Muscle of arm (tissue), 12 donors: ENCODE measurements around the gene MUCL3. TPM values are rescaled to one million over a fixed set of nuclear protein-coding genes. Genes with fewer than 3 reads are reported as not detected.
A peak's percentile ranks its signal among the peaks of the same experiment; 100 is the strongest.
"Not testable (repeated sequence)": the region's sequence is repeated elsewhere in the genome, so short reads cannot be mapped to it uniquely, and the experiment has no call there.

Experiments
- DNase-seq: peaks from one replicate; pipeline ENCODE4 v3.0.0-alpha.2; 2013
- polyA plus RNA-seq, 12 donors: library from polyadenylated mRNA; unstranded; fragments of 120-200 nt; gene quantifications; one replicate each; pipeline ENCODE4 v1.2.1, GENCODE V29; 2013; ENCODE audit not compliant: insufficient read length in 12 of 12

Gene MUCL3
- polyA plus RNA-seq, 12 donors: 0.04 to 0.06 TPM; not detected in 10

DNA sequence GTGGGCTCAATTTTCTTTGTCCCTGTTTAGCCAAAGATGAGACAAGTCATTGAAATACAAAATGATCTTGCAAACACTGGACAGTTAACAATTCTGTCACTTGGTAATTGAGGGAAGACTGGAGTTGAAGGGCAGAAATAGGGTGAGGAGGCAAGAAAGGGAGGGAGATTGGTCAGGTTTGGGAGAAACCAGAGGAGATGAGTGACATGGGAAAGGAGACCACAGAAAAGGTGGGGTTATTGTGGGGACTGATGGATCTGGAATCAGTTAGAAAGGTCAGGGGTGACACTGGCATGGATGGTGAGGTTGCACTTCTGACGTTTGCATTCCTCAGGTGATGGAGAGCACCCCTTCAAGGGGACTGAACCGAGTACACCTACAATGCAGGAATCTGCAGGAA lies 32.1 kb upstream of the MUCL3 start:
- DNase-seq: no peak

DNA sequence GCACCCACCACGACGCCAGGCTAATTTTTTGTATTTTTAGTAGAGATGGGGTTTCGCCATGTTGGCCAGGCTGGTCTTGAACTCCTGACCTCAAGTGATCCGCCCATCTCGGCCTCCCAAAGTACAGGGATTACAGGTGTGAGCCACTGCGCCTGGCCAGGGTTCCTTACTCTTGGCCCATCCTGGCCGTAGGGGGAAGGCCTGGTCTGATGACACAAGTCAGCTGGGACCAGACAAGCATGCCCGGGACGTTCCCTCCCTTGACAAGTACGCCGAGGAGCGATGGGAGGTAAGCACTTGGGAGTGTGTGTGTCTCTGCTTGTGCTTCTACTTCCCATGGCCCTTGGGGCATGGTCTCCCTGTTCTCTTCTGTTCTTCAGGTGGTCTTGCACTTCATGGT lies 30.3 kb upstream of the MUCL3 start:
- not testable (repeated sequence) for DNase-seq

DNA sequence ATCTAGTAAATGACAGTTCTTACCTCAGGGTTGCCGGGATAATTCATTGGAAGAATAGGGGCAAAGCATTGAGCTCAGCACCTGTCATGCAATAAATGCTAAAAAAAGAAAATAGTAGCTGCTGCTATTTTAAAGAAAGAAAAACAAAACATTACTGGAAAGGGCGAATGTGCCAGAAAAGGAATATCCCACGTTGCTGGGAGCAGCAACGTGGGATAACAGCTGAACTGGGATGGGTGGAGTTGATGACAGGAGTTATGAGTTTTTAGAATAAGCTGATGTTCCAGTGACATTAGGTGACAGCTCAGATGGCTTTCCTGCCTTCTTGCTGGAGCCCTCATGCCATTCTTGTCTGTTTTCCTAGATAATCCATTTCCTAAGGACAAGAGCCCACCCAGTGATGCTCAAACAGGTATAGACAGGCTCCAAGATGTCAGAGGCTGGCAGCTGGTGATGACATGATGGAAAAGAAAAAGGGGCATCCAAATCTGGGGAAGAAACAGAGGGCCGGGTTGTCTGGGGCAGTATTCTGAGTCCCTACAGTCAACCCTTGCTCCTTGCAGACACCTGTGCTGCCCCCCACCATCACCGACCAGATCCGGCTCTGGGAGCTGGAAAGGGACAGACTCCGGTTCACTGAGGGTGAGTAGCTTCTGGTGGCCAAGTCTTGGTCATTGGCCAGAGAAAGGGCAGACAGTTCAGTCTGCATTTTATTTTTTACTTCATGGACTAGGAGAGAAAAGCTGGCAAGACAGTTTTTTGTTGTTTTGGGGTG lies 27.8 kb upstream of the MUCL3 start:
- DNase-seq: no peak

DNA sequence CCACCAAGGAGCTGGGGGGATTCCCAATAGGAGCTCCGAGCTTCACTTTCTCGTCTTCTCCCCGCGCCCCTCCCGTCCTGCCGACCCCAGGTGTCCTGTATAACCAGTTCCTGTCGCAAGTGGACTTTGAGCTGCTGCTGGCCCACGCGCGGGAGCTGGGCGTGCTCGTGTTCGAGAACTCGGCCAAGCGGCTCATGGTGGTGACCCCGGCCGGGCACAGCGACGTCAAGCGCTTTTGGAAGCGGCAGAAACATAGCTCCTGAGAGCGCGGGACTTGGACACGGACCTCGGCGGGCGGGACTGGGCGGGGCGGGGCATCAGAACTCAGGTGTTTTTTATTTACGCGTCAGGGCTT lies 27.1 kb upstream of the MUCL3 start:
- DNase-seq: no peak

DNA sequence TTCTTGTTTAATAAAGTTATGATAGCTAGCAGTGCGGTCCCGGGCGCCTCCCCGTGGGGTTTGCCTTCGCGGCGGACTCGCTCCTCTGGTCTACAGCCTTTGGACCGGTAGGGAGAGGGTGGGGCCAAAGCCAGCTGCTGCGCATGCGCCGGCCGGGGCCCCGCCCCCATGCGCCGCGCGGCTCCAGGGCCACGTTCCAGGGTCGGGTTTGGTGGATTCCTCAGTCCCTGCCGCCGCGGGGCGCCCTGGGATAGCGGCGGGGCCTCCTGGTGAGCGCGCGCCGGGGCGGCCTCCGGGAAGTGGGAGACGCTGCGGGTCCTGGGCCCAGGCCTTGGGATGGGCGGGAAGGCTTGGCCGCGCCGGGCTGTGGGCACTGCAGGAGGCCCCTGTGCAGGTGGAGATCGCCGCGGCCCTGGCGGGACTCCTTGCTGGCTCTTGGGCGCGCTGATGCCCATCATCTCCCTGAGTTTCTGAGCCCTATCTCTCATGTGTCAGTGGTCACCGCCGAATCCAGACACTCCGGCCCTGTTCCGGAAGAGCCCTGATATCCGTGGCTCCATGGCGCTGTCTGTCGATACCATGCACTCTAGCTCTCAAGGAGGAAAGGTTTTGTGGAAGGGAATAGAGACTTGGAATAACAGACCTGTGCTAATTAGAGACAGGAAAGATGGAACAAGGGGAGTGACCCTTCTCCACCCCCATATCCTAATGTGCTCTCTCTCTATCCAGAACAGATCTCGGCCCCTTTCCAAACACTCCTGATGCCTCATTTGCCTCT lies 26.5 kb upstream of the MUCL3 start, which contains the start of gene VARS2:
Gene VARS2, plus strand, starts transcription at position 163 of the 778 bp plus-strand sequence. Its CDS starts 599 bp downstream, at position 762.
- peak; percentile 93 for DNase-seq

DNA sequence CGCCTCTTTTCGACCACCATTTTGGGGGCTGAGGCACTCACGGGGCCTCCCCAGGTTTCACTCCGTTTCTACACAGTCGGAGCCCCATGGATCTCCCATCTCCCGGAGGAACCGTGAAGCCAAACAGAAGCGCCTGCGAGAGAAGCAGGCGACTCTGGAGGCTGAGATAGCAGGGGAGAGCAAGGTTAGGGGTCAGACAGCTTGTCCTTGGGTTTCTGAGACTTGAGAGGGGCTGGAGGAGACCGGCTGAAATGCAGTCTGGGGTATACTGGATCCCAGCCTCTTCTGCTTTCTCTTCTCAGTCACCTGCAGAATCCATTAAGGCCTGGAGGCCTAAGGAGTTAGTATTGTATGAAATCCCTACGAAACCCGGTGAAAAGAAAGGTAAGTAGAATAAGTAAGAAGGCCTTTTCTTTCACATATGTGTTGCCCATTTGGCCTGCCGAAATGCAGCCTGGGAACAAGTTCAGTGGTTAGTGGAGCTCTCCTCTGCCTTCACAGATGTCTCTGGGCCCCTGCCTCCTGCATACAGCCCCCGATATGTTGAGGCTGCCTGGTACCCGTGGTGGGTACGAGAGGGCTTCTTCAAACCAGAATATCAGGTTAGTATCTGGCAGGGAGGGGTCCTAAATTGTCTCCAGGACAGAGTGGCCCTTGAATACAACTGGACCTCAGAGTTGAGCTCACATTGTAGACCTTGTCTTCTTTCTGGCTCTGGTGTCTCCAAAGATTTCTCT lies 25.8 kb upstream of the MUCL3 start:
- DNase-seq: peak; percentile 31

DNA sequence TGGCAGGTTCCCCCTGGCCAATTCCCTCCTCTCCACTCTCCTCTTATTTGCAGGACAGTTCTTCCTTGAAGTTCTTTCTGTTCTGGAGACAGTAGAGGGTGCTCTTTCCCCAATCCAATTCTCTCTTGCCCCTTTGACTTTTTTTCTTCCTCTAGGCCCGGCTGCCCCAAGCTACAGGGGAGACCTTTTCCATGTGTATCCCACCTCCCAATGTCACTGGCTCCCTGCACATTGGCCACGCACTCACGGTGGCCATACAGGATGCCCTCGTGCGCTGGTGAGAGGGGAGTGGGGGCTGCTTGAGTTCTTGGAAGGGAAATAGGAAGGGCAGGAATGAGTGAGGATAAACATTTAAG lies 25.2 kb upstream of the MUCL3 start:
- DNase-seq: peak; percentile 66

DNA sequence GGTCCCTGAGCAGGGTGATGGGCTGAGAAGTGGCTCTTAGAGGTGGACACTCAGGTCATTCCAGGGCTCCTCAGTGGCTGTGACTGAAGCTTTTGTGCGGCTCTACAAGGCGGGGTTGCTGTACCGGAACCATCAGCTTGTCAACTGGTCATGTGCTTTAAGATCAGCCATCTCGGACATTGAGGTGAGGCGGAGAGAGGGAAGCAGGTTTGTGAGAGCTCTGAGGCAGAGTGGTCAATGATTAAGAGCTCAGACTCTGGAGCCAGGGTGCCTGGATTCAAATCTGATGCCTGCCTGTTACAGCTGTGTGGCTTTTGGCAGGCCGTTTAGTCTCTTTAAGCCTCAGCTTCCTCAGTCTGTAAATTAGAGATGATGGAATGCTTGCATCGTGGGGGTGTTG lies 23.7 kb upstream of the MUCL3 start:
- no peak for DNase-seq

DNA sequence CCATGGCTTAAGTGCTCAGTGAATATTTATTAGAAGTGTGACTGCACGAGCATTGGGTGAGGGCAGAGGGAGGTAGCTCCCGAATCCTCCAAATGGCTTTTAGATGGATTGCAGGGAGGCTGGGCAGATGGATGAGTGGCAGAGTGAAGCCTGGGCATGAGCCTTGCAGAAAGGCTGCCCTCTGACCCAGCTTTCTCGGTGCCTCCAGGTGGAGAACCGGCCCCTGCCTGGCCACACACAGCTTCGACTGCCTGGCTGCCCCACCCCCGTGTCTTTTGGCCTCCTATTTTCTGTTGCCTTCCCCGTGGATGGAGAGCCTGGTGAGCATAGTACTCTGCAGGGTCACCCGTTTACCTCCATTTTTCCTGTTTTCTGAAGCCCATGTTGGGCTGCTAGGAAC lies 23.3 kb upstream of the MUCL3 start:
- no peak for DNase-seq

DNA sequence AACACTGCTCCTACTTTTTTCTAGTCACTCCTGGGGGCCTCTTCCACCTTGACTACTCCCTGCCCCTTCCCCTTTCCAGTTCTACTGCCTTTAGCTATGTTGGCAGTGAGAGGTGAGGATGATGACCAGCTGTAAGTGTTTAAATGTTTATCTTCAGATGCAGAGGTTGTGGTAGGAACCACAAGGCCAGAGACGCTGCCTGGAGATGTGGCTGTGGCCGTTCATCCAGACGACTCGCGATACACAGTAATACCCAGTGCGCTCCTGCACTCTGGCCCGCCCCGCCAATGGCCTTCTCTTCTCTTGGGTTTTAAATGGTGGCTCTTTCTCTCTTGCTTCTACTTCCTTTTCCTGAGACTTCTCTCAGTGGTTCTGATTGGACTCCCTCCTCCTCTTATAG lies 22.1 kb upstream of the MUCL3 start:
- no peak for DNase-seq

DNA sequence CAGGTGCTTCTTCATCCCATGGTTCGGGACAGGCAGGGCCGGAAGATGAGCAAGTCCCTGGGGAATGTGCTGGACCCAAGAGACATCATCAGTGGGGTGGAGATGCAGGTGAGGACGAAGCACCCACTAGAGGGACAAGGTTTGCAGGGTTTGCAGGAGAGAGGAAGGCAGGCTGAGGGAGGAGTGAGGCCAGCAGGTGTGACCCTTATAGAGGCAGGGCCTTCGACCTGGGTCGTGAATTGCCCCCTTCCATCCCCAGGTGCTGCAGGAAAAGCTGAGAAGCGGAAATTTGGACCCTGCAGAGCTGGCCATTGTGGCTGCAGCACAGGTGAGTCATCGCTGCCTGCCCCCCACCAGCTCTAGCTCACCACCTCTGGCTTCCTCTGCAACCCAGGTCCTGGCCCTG lies 18.3 kb upstream of the MUCL3 start:
- no peak for DNase-seq

DNA sequence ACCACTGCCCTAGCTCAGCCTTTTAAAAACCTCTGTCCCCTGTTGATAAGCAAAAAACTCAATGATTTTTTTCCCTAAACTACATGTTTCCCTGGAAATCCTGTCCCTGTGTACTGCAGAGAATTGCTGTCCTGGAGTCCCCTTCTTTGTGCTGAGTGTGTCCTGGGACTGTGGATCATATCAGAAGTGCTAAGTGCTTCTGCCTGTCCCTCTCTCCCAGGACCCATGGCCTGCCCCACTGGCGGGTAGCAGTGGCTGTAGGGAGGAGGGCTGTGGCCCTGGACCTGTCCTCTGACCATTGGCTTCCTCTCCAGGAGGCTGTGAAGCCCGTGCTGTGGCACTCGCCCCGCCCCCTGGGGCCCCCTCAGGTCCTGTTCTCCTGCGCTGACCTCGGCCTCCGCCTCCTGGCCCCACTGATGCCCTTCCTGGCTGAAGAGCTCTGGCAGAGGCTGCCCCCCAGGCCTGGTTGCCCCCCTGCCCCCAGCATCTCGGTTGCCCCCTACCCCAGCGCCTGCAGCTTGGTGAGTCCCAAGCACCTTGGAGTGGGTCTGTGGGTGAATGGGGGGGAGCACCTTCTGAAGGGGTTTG lies 16.6 kb upstream of the MUCL3 start:
- DNase-seq: not testable (repeated sequence)

DNA sequence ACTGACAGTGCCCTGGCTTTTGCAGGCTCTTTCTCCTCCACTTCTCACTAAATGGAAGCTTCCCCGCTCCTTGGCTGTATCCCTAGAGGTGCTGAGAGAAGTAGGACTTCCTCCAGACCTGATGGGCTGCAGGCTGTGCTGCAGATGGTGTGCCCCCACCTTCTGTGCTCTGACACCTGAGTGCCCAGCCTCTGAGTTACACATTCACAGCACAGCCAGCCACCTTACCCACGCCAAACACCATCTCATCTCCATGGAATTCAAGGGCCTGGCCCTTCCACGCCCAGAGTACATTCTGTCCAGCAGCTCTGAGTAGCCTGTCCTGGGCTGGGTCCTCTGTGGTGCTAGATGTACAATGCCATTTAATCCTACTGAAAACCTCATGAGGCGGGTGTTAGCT lies 14.1 kb upstream of the MUCL3 start:
- DNase-seq: no peak

DNA sequence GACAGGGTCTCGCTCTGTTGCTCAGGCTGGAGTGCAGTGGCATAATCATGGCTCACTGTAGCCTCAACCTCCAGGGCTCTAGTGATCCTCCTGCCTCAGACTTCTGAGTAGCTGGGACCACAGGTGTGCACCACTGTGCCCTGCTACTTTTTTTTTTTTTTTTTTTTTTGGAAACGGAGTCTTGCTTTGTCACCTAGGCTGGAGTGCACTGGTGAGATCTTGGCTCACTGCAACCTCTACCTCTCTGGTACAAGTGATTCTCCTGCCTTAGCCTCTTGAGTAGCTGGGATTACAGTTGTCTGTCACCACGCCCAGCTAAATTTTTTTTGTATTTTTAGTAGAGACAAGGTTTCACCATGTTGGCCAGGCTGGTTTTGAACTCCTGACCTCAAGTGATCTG lies 13.7 kb upstream of the MUCL3 start:
- not testable (repeated sequence) for DNase-seq

DNA sequence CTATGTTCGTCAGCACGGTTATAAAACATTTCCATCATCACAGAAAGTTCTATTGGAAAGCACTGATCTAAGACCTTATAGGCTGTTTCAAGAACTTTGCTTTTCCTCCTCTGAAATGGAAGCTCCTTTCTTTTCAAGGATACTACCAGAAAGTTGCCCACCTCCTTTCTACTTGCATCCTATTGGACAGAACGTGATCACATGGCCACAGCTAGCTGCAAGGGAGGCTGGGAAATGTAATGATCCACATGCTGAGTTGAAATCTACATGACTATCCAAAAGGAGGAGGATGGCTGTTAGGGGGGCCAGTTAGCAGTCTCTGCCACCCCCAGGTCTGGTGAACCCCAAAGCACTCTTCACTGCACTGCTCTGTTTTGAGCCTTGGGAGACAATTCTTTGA lies 12.1 kb upstream of the MUCL3 start:
- DNase-seq: no peak

DNA sequence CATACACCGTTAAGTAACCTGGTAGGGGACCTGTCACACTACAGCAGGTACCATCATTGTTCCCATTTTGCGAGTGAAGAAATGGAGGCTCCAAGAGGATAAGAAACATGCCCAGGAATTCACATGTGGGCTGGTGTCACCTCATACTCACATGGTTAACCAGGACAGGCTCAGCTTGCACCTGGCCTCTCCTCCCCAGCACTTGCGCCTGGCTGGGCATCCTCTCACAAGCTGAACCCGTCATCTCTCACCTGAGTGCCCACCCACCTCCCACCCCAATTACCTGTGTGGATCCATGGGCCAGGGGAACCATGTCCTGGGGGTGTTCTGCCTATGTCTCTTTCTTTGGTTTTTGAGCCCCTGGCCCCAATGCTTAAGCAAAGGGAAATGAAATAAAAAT lies 10.3 kb upstream of the MUCL3 start:
- DNase-seq: no peak

DNA sequence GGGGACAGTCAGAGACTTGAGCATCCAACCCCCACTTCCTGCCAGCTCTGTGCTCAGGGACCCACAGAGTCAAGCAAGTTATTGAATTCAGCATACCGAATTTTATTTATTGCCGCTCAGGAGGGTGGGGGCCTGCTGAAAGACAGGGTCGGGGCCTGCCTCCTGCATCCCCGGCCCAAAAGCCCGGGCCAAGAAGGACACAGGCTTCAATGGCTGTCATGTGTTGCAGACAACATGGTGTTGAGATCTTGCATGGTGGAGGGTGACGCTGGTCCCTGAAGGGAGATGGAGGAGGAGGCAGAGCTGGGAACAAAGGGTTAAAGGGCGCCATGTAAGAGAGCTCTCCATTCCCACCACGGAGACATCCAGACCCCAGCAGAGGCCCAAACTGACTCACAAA lies 9.5 kb upstream of the MUCL3 start:
- DNase-seq: no peak

DNA sequence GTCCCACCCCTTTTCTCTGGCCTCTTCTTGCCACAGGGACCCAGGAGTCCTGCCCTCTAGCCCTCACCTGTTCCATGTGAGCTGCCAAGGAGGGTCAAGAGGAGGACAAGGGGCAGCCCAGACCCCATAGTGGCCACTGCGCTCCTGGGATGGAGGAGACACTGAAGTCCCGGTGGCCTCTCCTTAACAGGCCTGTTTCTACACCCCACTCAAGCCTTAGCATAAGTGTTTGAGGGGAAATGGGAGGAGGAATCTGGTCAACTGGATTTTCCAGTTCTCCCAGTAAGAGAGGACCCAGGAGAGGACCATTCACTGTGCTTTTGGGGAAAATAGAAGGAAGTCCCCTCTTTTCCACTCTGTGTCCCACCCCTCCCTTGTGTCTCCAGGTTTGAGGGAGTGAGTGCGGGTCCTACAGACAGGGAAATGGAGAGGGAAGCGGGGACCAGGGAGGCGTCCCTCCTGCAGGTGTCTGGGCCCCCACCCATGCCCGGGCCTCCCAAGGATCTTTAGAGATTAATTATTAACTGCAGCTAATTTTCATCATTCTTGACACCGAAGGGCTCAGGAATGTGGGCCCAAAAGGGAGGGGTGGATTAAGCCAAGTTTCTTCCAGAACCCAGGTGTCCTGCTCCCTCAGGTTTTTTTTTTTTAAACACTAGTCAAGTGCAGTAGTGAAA lies 8.7 kb upstream of the MUCL3 start, which contains the start of gene SFTA2:
Gene SFTA2, minus strand, starts transcription at position 202 of the 677 bp plus-strand sequence. Its CDS starts 74 bp downstream, at position 128.
- no peak for DNase-seq

DNA sequence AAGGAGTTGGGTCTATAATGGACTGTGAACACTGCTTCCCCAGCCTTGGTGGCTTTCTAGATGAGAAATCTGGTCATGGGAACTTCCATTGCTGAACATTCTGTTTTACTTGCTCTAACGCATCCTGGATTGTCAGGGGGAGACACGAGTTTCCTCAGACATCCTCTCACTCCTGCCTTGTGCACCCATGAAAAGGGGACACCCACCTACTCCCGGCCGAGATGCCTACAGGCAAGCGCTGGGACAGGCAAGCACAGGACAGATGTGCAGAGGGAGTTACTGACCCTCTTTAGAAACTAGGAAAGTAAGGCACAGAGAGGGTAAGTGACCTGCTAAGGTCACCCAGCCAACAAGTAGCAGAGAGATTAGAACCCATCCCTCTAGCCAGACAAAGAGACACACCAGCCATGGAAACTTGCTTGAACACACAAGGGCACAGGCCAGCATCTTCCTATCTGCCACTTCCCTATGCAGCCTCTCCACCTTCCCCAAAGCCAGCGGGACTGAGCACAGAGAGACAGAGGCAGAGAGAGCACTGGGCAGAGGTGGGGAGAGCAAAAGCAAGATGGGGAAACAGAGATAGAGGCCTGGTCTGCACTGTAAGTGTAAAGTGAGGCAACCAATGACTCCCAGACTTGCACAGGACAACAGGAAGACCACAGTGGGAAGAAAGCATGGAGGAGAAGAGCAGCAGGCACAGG lies 8.0 kb upstream of the MUCL3 start:
- DNase-seq: no peak

DNA sequence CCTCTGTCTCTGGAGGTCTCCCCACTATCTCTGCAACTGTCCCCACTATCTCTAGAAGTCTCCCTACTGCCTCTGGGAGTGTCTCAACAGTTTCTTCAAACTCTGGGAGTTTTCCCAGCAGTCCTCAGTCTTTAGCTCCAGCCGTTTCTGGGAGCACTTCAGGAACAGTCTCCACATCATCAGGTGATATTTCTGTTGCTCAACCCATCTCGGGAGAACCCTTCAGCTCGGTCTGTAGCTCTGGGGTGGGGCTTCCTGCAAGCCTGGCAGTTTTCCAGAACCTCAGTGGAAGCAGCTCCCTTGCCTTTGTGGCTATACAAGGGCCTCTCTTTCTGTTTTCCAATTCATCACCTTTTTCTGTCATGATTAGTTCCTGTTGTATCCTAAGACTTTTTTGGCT lies 5.8 kb upstream of the MUCL3 start:
- DNase-seq: no peak

DNA sequence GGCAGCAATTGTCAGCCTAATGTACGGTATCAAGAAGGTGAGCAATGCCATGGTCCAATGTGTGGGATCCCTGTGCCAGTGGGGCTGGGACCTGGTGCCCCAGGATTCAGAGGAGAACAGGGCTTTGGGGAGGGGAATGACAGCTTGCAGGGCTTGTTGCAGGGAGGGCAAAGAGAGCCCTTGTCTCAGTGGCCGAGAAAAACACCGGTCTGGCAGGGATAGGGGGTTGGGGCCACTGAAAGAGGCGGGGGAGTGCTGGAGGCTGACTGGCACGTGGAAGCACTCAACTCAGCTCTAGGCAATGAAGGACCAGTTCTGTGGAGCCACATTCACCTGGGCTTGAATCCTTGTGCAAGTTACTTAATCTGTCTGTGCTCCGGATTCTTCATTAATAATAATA lies 3.5 kb upstream of the MUCL3 start:
- no peak for DNase-seq
